Panc1 (cell line): ENCODE data around the gene MYO16. TPM values are rescaled to one million over a fixed set of nuclear protein-coding genes. Genes with fewer than 3 reads are reported as not detected.

ENCODE experiments used
- ATAC-seq: fragments of 200-7000 bp; cut with Tn5 transposase; 2 replicates; pipeline ENCODE4 v1.9.1; 2020; ENCODE audit warnings: mild to moderate bottlenecking, moderate library complexity
- BruUV-seq: library from RNA; stranded (reverse); fragments of 400-500 nt; replicated peaks from 2 replicates; lab custom pipeline; 2021; lab: Mats Ljungman, UMichigan
- CTCF ChIA-PET: fragments of 300-600 bp; sonication (Branson Sonifier 250); formaldehyde crosslinking; loops from one replicate; lab custom pipeline; 2022; ENCODE audit warnings: antibody characterized with exemption; lab: Charles Lee
- POLR2A ChIA-PET: fragments of 300-600 bp; sonication (Branson Sonifier 250); formaldehyde crosslinking; loops from one replicate; lab custom pipeline; 2022; ENCODE audit warnings: antibody characterized with exemption; lab: Charles Lee
- DNase-seq: peaks from one replicate; pipeline ENCODE4 v3.0.0-alpha.2; 2010; ENCODE audit warnings: low read depth, low spot score
- H3K27ac ChIP-seq: 2 replicates; pipeline ENCODE4 v1.5.1; 2011; ENCODE audit warnings: mild to moderate bottlenecking, low read length, inconsistent platforms
- H3K27me3 ChIP-seq: fragments of 200-500 bp; sonication (Bioruptor generic); 2 replicates; pipeline ENCODE4 v1.6.0; 2014; ENCODE audit warnings: low read length, inconsistent platforms; ENCODE audit not compliant: control insufficient read depth, insufficient read depth
- H3K36me3 ChIP-seq: fragments of 200-500 bp; sonication (Bioruptor generic); 2 replicates; pipeline ENCODE4 v1.5.1; 2014; ENCODE audit warnings: inconsistent platforms, mild to moderate bottlenecking, low read length, moderate library complexity; ENCODE audit not compliant: control insufficient read depth, insufficient read depth
- H3K4me1 ChIP-seq: 2 replicates; pipeline ENCODE4 v1.5.1; 2011; ENCODE audit warnings: inconsistent platforms, mild to moderate bottlenecking, low read length, moderate library complexity; ENCODE audit not compliant: control insufficient read depth, insufficient read depth
- H3K4me3 ChIP-seq, 2 experiments: 2 replicates each; pipeline ENCODE4 v1.5.1; 2011 to 2012; ENCODE audit warnings: low read depth in 2 of 2, low read length in 2 of 2, mild to moderate bottlenecking in 2 of 2, inconsistent platforms in 1 of 2, moderate library complexity in 1 of 2
- H3K9me3 ChIP-seq: fragments of 200-500 bp; sonication (Bioruptor generic); 2 replicates; pipeline ENCODE4 v1.5.1; 2014; ENCODE audit warnings: low read depth, mild to moderate bottlenecking, inconsistent platforms, low read length, moderate library complexity; ENCODE audit not compliant: control insufficient read depth, insufficient read depth
- POLR2AphosphoS5 ChIP-seq: IDR thresholded peaks from 2 replicates; pipeline ENCODE4 v1.6.1; 2012; ENCODE audit warnings: mild to moderate bottlenecking, low read depth, low read length, moderate library complexity
- SIN3A ChIP-seq: IDR thresholded peaks from 2 replicates; pipeline ENCODE4 v1.6.1; 2012; ENCODE audit warnings: low read depth, mild to moderate bottlenecking, low read length, moderate library complexity, borderline replicate concordance; ENCODE audit not compliant: insufficient read depth
- TCF7L2 ChIP-seq: IDR thresholded peaks from 2 replicates; pipeline ENCODE4 v1.6.1; 2011; ENCODE audit warnings: mild to moderate bottlenecking, low read depth, low read length, inconsistent platforms
- in situ Hi-C: cut with HindIII; loops from 2 replicates; pipeline ENCODE4 v1.10.0; 2016; ENCODE audit warnings: low sequenced_read_pairs, low pct_unique_long_range_greater_than_20kb
- intact Hi-C: fragments of 100-400 bp; cut with micrococcal nuclease; formaldehyde crosslinking; loops from one replicate; pipeline ENCODE4 v1.10.0; 2022; ENCODE audit not compliant: unreplicated experiment
- total RNA-seq: library from RNA; stranded (reverse); gene quantifications from one replicate; pipeline ENCODE4 v1.2.1, GENCODE V29; 2021; ENCODE audit not compliant: unreplicated experiment
- TF ChIP-seq, protein P1 (sequence below), 2 experiments: IDR thresholded peaks; 2 replicates each; pipeline ENCODE4 v1.6.1; 2011 to 2012; ENCODE audit warnings: low read depth in 2 of 2, control low read depth in 1 of 2, low read length in 1 of 2, mild to moderate bottlenecking in 1 of 2, moderate library complexity in 1 of 2; ENCODE audit not compliant: insufficient read depth in 1 of 2
- TF ChIP-seq, protein P2 (sequence below): fragments of 450-650 bp; IDR thresholded peaks from 2 replicates; pipeline ENCODE4 v1.5.1; 2017; ENCODE audit warnings: mild to moderate bottlenecking

Gene MYO16
- total RNA-seq, 1 experiment from 2014 or later = 0.08 TPM

DNA sequence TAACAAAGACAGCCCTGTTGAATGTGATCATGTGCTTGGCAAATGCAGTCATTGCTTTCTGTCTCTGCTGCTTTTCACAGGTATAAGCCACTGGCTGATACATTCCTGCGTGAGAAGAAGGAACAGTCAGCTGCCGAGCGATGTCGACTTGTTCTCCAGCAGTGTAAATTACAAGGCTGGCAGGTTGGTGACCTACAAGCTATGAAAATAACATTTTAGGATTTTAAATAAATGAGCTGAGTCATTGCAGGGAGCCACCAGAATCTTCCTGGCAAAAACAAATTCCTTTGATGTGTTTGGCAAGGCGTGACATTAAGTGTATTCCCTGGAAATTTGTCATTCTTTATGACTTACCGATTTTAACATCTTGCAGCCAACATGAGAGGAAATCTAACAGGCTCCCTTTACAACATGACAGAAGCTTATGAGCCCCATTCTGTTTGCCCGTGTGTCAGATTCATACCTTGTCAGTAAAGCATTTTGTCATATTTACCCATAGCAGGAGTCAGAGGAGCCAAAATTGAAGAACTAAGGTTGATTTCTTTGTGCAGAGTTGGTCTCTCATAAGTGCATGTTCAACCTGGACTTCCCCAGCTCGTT lies 471.4 kb downstream of the MYO16 start:
- in situ Hi-C loops = no loop called here
- no TSS peak for BruUV-seq

DNA sequence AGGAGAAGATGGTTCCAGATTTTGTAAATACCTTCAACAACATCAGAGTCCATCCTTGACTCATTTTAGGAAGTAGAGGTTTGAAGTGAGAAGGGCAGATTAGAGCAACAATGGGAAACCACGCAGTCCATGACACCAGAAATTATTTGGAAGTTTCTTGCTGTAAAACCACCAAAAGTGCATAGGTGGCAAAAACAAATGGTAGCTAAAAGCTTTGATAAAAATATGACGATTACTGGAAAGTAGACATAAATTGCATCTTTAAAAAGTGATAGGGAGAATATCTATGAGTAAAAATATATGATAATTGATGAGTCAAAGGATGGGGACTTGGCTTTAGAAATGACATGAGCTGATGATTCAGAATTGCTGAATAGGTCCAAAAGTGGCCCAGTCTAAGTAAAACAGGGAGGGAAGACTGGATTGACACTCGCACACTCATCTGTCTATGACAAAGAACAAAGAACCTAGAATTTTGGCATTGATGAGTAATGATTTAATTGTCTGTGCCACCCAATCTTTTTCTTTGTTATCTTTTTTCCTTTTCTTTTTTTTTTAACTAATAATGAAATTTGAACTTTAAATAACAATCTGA lies 472.2 kb downstream of the MYO16 start:
- Histone ChIP-seq H3K27me3 (no peaks in the 10 kb centered on the region), H3K4me3 (no peak overlapping the region), H3K9me3 (no peaks in the 10 kb centered on the region), H3K36me3 (no peaks in the 10 kb centered on the region), H3K27ac (no peak overlapping the region), H3K4me1 (no peaks in the 10 kb centered on the region)
- ATAC-seq = no peak
- no peak for DNase-seq
- ChIA-PET POLR2A (no interaction called here), CTCF (no interaction called here)
- intact Hi-C loops (no loop called here), in situ Hi-C loops (no loop called here)
- BruUV-seq = no TSS peak
- no peak for TF ChIP-seq SIN3A
- no peak for TF ChIP-seq POLR2AphosphoS5
- TF ChIP-seq TCF7L2 = no peak

More for the DNA sequence above, 471.4 kb downstream of the MYO16 start:
- ChIA-PET POLR2A (no interaction called here), CTCF (no interaction called here)
- Histone ChIP-seq H3K27ac (no peak overlapping the region), H3K27me3 (no peaks in the 10 kb centered on the region), H3K4me1 (no peaks in the 10 kb centered on the region), H3K36me3 (no peaks in the 10 kb centered on the region), H3K9me3 (no peaks in the 10 kb centered on the region), H3K4me3 (no peak overlapping the region)
- no peak for ATAC-seq
- no peak for TF ChIP-seq POLR2AphosphoS5
- TF ChIP-seq TCF7L2 = no peak
- TF ChIP-seq, protein P1, sequence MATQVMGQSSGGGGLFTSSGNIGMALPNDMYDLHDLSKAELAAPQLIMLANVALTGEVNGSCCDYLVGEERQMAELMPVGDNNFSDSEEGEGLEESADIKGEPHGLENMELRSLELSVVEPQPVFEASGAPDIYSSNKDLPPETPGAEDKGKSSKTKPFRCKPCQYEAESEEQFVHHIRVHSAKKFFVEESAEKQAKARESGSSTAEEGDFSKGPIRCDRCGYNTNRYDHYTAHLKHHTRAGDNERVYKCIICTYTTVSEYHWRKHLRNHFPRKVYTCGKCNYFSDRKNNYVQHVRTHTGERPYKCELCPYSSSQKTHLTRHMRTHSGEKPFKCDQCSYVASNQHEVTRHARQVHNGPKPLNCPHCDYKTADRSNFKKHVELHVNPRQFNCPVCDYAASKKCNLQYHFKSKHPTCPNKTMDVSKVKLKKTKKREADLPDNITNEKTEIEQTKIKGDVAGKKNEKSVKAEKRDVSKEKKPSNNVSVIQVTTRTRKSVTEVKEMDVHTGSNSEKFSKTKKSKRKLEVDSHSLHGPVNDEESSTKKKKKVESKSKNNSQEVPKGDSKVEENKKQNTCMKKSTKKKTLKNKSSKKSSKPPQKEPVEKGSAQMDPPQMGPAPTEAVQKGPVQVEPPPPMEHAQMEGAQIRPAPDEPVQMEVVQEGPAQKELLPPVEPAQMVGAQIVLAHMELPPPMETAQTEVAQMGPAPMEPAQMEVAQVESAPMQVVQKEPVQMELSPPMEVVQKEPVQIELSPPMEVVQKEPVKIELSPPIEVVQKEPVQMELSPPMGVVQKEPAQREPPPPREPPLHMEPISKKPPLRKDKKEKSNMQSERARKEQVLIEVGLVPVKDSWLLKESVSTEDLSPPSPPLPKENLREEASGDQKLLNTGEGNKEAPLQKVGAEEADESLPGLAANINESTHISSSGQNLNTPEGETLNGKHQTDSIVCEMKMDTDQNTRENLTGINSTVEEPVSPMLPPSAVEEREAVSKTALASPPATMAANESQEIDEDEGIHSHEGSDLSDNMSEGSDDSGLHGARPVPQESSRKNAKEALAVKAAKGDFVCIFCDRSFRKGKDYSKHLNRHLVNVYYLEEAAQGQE (IDR thresholded peaks at IDR 0.05; ENCODE audit: insufficient read depth in 1 of 2, low read depth in 2 of 2, low read length in 1 of 2) = no peak
- TF ChIP-seq SIN3A = no peak
- TF ChIP-seq, protein P2, sequence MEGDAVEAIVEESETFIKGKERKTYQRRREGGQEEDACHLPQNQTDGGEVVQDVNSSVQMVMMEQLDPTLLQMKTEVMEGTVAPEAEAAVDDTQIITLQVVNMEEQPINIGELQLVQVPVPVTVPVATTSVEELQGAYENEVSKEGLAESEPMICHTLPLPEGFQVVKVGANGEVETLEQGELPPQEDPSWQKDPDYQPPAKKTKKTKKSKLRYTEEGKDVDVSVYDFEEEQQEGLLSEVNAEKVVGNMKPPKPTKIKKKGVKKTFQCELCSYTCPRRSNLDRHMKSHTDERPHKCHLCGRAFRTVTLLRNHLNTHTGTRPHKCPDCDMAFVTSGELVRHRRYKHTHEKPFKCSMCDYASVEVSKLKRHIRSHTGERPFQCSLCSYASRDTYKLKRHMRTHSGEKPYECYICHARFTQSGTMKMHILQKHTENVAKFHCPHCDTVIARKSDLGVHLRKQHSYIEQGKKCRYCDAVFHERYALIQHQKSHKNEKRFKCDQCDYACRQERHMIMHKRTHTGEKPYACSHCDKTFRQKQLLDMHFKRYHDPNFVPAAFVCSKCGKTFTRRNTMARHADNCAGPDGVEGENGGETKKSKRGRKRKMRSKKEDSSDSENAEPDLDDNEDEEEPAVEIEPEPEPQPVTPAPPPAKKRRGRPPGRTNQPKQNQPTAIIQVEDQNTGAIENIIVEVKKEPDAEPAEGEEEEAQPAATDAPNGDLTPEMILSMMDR = no peak
- intact Hi-C loops = no loop called here
- DNase-seq = no peak

DNA sequence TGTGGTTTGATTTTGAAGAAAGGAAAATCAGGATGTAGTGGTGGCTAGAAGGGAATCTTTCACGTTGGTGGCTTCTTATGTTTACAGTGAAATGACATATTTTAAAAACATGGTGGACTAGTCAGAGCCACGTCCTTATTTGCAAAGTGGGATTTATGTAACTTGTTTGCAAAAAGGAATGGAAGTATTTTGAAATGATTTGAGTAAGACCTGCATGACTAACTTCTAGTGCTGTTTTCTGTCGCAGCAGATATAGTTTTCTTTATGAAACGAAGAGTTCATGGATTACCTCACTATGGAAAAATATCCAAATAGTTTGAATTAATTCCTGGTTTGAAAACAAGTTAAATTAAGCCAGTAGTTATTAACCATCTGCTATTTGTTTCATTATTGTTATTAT lies 476.5 kb downstream of the MYO16 start:
- H3K27ac ChIP-seq = no peak overlapping the region
- H3K4me1 ChIP-seq = no peaks in the 10 kb centered on the region
- TF ChIP-seq POLR2AphosphoS5 (no peak), SIN3A (no peak)
- TF ChIP-seq, protein P1 (IDR thresholded peaks at IDR 0.05; ENCODE audit: insufficient read depth in 1 of 2, low read depth in 2 of 2, low read length in 1 of 2) = no peak
- TF ChIP-seq, protein P2 = no peak
- no peak overlapping the region for H3K4me3 ChIP-seq
- in situ Hi-C loops (no loop called here), intact Hi-C loops (no loop called here)
- DNase-seq (no peak), ATAC-seq (no peak)
- no TSS peak for BruUV-seq
- no peaks in the 10 kb centered on the region for H3K27me3 ChIP-seq
- no peaks in the 10 kb centered on the region for H3K36me3 ChIP-seq
- CTCF ChIA-PET = no interaction called here
- POLR2A ChIA-PET = no interaction called here
- no peaks in the 10 kb centered on the region for H3K9me3 ChIP-seq
